GM18511 (cell line): ENCODE measurements around the gene MKRN2OS.

ENCODE experiments used
- ATAC-seq: cut with Tn5 transposase; IDR thresholded peaks from one replicate; pipeline ENCODE4 v1.9.1; 2021; ENCODE audit warnings: mild to moderate bottlenecking, moderate library complexity; ENCODE audit not compliant: unreplicated experiment

MKRN2OS gene

GRCh38 chr3:12516873-12517272, 28.4 kb downstream of the MKRN2OS start:
- ATAC-seq = no peak

- no peak for ATAC-seq
These were observed 29.7 kb downstream of the MKRN2OS start for GRCh38 chr3:12515631-12516030.

GRCh38 chr3:12513694-12514446, 31.4 kb downstream of the MKRN2OS start:
- no peak for ATAC-seq

DNA sequence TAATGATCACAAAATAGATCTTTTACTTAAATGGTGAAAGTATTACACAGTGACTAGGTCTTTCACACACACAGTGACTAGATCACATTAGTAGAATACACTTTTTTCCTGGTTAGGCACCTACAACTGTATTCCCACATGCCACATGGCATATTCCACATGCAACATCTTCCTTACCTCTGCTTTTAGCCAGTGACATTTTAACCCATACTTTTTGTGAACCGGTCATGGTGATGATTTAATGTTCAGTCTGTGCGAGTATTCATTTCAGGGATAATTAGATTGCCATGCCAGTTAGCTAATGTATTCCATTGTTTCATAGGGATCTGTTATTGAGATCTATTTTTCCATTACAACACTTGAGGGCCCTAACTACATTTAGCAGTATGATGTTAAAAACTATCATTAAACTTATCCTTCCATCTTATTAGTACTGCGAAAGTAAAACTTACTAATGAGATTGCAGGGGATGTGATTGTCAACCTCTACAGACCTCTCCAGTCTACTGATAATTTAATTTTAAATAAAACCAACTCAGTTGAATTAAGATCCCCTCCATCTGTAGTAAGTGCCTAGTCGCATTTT, 32.7 kb downstream of the MKRN2OS start:
- ATAC-seq = no peak

DNA sequence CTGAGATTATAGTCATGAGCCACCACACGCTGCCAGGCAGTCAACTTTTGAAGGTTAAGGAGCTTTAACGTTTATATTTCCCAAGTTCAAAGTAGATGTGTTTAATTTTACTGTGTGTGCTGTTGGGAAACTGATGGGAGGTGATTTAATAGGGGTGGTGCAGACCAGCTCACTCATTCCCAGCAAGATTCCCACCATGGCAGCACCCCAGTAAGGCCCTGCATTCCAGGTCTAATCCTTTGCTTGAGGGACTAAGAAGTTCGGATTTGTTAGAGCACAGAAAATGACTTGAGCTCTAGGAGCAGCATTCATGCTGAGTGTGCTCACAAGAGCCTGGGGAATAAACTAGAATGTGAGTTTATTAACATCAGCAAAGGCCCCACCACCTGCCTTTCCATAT, 35.8 kb downstream of the MKRN2OS start:
- no peak for ATAC-seq

- ATAC-seq = no peak
These were observed 37.0 kb downstream of the MKRN2OS start for GRCh38 chr3:12508291-12508700.

DNA sequence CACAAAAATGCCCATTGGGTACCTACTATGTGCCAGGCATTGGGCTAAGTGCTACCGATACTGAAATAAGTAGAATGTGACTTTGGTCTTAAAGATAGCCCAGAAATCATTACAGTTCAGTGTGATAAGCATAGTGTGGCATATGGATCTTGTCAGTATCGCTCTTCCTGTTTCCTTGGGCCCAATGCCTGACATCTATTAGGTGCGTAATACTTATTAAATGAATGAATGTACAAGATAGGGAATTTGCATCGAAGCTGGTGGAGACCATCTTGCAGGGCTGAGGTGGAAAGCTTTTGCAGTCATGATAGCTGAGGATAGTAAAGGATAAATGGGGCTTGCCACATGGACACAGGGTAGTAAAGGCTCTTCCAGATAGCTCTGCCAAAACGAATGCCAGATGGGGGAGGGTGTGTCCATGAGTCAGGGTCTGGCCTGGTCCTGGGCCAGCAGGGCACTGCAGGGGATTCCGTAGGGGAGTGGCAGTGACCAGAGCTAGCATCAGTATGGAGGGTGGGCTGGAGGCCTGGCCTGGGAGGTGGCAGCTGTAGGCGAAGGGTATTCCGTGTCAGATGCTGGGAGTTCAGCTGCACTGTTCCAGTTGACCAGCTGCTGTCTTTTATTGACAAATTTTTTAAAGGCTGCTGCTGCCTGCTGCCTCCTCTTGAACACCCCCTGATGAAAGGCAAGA, 37.6 kb downstream of the MKRN2OS start:
- no peak for ATAC-seq

DNA sequence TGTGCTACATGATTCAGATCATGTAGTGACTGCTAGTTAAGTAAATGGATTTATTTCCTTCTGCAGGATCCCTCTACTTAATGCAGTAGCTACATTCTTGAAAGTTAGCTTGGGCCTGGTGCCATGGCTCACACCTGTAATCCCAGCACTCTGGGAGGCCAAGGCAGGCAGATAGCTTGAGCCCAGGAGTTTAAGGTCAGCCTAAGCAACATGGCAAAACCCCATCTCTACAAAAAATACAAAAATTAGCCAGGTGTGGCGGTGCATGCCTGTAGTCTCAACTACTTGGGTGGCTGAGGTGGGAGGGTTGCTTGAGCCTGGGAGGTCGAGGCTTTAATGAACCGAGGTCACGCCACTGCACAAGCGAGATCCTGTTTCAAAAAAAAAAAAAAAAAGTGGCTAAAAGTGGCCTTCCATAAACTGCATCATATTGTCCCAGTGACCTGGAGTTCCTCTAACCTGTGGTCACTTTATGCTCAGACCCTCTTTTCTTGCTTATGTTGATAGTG, 39.0 kb downstream of the MKRN2OS start:
- ATAC-seq = no peak

- ATAC-seq = no peak
These were observed 42.0 kb downstream of the MKRN2OS start for GRCh38 chr3:12503126-12503957.

GRCh38 chr3:12501360-12502020, 43.8 kb downstream of the MKRN2OS start:
- ATAC-seq = no peak

GRCh38 chr3:12499474-12499873, 45.8 kb downstream of the MKRN2OS start:
- no peak for ATAC-seq

GRCh38 chr3:12496453-12496761, 48.9 kb downstream of the MKRN2OS start:
- no peak for ATAC-seq

DNA sequence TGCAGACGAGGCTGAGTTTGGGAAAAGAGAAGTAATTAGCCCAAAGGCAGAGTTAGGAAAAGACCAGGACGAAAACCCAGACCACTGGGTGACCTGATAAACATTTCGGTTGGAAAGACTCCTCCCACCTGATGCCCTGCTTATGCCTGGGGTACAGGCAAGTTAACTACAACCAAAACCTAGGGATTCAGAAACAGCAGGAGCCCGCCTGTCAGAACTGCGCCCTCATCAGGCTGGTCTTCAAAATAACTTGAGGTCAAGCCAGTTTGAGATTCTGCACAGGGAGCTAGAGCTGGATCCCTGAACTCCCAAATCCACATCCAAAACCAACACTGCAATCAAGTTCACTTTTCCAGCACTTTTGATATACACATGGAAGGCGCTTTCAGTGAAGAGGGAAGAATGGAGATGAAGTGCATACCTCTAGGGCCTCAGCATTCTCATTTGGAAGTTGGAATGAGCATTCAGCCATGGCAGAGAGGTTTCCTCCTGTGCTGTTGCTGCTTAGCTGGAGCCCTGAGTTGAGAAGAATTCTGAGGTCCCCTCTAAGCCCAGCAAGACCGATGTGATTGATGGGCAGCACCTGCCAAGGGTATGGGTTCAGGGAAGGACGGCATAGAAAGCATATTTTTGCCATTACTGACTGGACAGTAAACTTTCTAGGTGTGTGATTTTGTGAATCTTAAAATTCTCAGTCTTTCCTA, 49.4 kb downstream of the MKRN2OS start:
- no peak for ATAC-seq

DNA sequence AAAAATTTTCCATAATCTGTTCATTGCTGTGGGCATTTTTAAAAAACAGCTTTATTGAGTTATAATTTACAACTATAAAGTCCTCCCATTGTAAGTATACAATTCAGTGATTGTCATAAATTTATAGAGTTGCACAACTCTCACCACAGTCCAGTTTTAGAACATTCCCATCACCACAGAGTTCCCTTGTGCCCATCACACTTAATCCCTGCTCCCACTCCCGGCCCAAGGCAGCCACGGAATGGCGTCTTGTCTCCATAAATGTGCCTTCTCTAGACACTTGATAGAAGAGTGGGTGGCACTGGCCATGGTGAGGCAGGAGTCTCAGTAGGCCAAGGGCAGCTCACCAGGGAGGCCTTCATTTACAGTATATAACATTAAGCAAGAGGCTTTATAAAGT, 54.8 kb downstream of the MKRN2OS start:
- ATAC-seq = no peak

- no peak for ATAC-seq
These were observed 55.5 kb downstream of the MKRN2OS start for GRCh38 chr3:12489832-12490231.
